A549 (cell line): ENCODE data around the gene UBE2S. TPM values are rescaled to one million over a fixed set of nuclear protein-coding genes. Genes with fewer than 3 reads are reported as not detected.

Experiments
- ATAC-seq, 2 experiments: fragments of 200-7000 bp in 1 of 2; fragments of >200 bp in 1 of 2; cut with Nextera tagmentation in 1 of 2; cut with Tn5 transposase in 1 of 2; 3 replicates each; pipeline versions ENCODE4 v1.8.0 to v1.9.1; 2018 to 2020; ENCODE audit warnings: mild to moderate bottlenecking in 1 of 2, moderate library complexity in 1 of 2
- CTCF ChIA-PET: fragments of 300-600 bp; sonication (Branson Sonifier 250); formaldehyde crosslinking; extraction: SDS; loops from one replicate; lab custom pipeline; 2021; ENCODE audit warnings: antibody characterized with exemption, inconsistent platforms; lab: Yijun Ruan, JAX
- POLR2A ChIA-PET: fragments of 350-600 bp; formaldehyde crosslinking; extraction: SDS; loops from one replicate; lab custom pipeline; 2021; ENCODE audit warnings: antibody characterized with exemption, inconsistent platforms; lab: Yijun Ruan, JAX
- DNase-seq, 2 experiments: peaks; one replicate each; pipeline versions ENCODE4 v3.0.0 to v3.0.0-alpha.2; 2011 to 2016; ENCODE audit warnings: low read depth in 1 of 2, low spot score in 1 of 2
- FAIRE-seq: peaks from 2 replicates; lab custom pipeline; 2011; peaks lifted over from hg19 to GRCh38; lab: Jason Lieb, UNC
- H3K27ac ChIP-seq, 2 experiments: fragments of >200 bp; sonication (Bioruptor Twin); formaldehyde crosslinking; 3 replicates each; pipeline ENCODE4 v1.5.1; 2016 to 2017
- H3K4me1 ChIP-seq: fragments of >200 bp; sonication (Bioruptor Twin); formaldehyde crosslinking; 3 replicates; pipeline ENCODE4 v1.6.1; 2016
- H3K4me2 ChIP-seq: fragments of >200 bp; sonication (Bioruptor Twin); formaldehyde crosslinking; 3 replicates; pipeline ENCODE4 v1.6.1; 2016
- H3K4me3 ChIP-seq: fragments of >200 bp; sonication (Bioruptor Twin); formaldehyde crosslinking; 3 replicates; pipeline ENCODE4 v1.5.1; 2016
- H3K9me3 ChIP-seq: fragments of >200 bp; sonication (Bioruptor Twin); formaldehyde crosslinking; 3 replicates; pipeline ENCODE4 v1.6.1; 2016
- CEBPB ChIP-seq, 2 experiments: fragments of >200 bp in 1 of 2; sonication (Bioruptor Twin) in 1 of 2; formaldehyde crosslinking in 1 of 2; IDR thresholded peaks; 2 replicates each; pipeline ENCODE4 v1.6.1; 2012 to 2016
- CHD4 ChIP-seq: fragments of 200-600 bp; sonication (generic); IDR thresholded peaks from 2 replicates; pipeline ENCODE4 v1.6.1; 2016; ENCODE audit warnings: antibody characterized with exemption, mild to moderate bottlenecking, borderline replicate concordance
- FOSB ChIP-seq: fragments of 250-450 bp; sonication (Bioruptor Pico); IDR thresholded peaks from 2 replicates; pipeline ENCODE4 v1.5.0; 2020; ENCODE audit warnings: mild to moderate bottlenecking, moderate library complexity
- GATA3 ChIP-seq: IDR thresholded peaks from 2 replicates; pipeline ENCODE4 v1.6.1; 2012; ENCODE audit warnings: borderline replicate concordance
- HEYL ChIP-seq: fragments of 250-450 bp; sonication (Bioruptor Pico); IDR thresholded peaks from 2 replicates; pipeline ENCODE4 v1.8.0; 2021; ENCODE audit warnings: mild to moderate bottlenecking, moderate library complexity
- HOXB13 ChIP-seq: fragments of 250-450 bp; sonication (Bioruptor Pico); IDR thresholded peaks from 2 replicates; pipeline ENCODE4 v1.5.0; 2020; ENCODE audit warnings: low read depth, mild to moderate bottlenecking, moderate library complexity
- JUN ChIP-seq, 2 experiments: fragments of >200 bp; sonication (Bioruptor Twin); formaldehyde crosslinking; IDR thresholded peaks; 2 replicates in 1 of 2; 3 replicates in 1 of 2; pipeline ENCODE4 v1.6.1; 2016 to 2017
- KDM5A ChIP-seq: fragments of 200-600 bp; sonication (generic); IDR thresholded peaks from 2 replicates; pipeline ENCODE4 v1.6.1; 2016; ENCODE audit warnings: antibody characterized with exemption, mild to moderate bottlenecking
- MYC ChIP-seq: IDR thresholded peaks from 2 replicates; pipeline ENCODE4 v1.6.1; 2012; ENCODE audit warnings: mild to moderate bottlenecking, inconsistent platforms, low read length, improper control_type of control experiment, borderline replicate concordance
- NR3C1 ChIP-seq: fragments of >200 bp; sonication (Bioruptor Twin); formaldehyde crosslinking; IDR thresholded peaks from 3 replicates; pipeline ENCODE4 v1.6.1; 2017
- PHF8 ChIP-seq: fragments of 200-600 bp; sonication (generic); IDR thresholded peaks from 2 replicates; pipeline ENCODE4 v1.6.1; 2016; ENCODE audit warnings: low read depth, mild to moderate bottlenecking, antibody characterized with exemption, moderate library complexity, borderline replicate concordance
- POLR2A ChIP-seq: IDR thresholded peaks from 2 replicates; pipeline ENCODE4 v1.6.1; 2012; ENCODE audit warnings: mild to moderate bottlenecking, low read length
- RARB ChIP-seq: fragments of 250-450 bp; sonication (Bioruptor Pico); IDR thresholded peaks from 2 replicates; pipeline ENCODE4 v1.8.0; 2021; ENCODE audit warnings: mild to moderate bottlenecking, moderate library complexity
- TFCP2L1 ChIP-seq: fragments of 250-450 bp; sonication (Bioruptor Pico); IDR thresholded peaks from 2 replicates; pipeline ENCODE4 v1.5.0; 2021; ENCODE audit warnings: mild to moderate bottlenecking
- WGBS: methylation state at CpG from one replicate; pipeline ENCODE4 v1.1.6; 2017; ENCODE audit errors: missing lambda C conversion rate; 5-methylcytosine and 5-hydroxymethylcytosine counted together
- polyA plus RNA-seq, 4 experiments: library from polyadenylated mRNA; depleted of rRNA in 3 of 4; stranded (reverse); fragments of >200 nt; fragmentation: RNase III in 1 of 4; extraction: RNeasy Plus Mini Kit Qiagen cat#74134 plus additional on column Dnase treatment in 1 of 4; gene quantifications; 2 replicates in 3 of 4; 3 replicates in 1 of 4; pipeline ENCODE4 v1.2.3, GENCODE V29; 2011 to 2017
- TF ChIP-seq, protein P1 (sequence below): fragments of 450-650 bp; IDR thresholded peaks from 2 replicates; pipeline ENCODE4 v1.6.1; 2014; ENCODE audit warnings: antibody characterized with exemption
- TF ChIP-seq, protein P2 (sequence below): IDR thresholded peaks from 2 replicates; pipeline ENCODE4 v1.6.1; 2012
- TF ChIP-seq, protein P3 (sequence below): fragments of >200 bp; sonication (Bioruptor Twin); formaldehyde crosslinking; IDR thresholded peaks from 3 replicates; pipeline ENCODE4 v1.6.1; 2016
- TF ChIP-seq, protein P4 (sequence below): IDR thresholded peaks from 2 replicates; pipeline ENCODE4 v1.6.1; 2012
- TF ChIP-seq, protein P5 (sequence below): fragments of >200 bp; sonication (Bioruptor Twin); formaldehyde crosslinking; IDR thresholded peaks from 2 replicates; pipeline ENCODE4 v1.6.1; 2016

The UBE2S gene
- polyA plus RNA-seq, 2 of the 4 experiments (the other 2 are of a cell fraction) = 139 to 295 TPM

DNA sequence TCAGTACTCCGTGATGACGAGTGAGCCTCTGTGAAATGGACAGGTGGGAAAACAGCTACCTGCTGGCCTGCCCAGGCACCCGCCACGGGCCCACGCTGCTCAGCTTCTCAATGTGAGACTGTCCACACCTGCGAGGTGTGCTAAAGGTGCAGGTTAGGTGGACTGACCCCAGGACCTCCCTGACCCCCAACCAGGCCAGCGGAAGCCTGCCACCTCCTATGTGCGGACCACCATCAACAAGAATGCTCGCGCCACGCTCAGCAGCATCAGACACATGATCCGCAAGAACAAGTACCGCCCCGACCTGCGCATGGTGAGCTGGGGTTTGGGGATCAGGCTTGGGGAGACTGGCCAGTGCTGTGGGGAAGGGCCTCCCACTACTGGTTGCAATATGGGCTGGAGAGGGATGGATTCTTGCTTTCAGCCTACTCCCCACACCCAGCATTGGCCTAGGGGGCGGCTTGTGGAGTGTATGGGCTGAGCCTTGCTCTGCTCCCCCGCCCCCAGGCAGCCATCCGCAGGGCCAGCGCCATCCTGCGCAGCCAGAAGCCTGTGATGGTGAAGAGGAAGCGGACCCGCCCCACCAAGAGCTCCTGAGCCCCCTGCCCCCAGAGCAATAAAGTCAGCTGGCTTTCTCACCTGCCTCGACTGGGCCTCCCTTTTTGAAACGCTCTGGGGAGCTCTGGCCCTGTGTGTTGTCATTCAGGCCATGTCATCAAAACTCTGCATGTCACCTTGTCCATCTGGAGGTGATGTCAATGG is 19.7 kb downstream of the UBE2S start:
- no peak for FAIRE-seq
- TF ChIP-seq, protein P1, sequence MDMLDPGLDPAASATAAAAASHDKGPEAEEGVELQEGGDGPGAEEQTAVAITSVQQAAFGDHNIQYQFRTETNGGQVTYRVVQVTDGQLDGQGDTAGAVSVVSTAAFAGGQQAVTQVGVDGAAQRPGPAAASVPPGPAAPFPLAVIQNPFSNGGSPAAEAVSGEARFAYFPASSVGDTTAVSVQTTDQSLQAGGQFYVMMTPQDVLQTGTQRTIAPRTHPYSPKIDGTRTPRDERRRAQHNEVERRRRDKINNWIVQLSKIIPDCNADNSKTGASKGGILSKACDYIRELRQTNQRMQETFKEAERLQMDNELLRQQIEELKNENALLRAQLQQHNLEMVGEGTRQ = no peak
- TF ChIP-seq JUN (IDR thresholded peaks at IDR 0.05) (peak in 1 of 2 experiments; percentile 46; a peak in 1 of 5 replicates), FOSB (CRISPR knock-in tag) (no peak), CEBPB (IDR thresholded peaks at IDR 0.05) (no peak)
- TF ChIP-seq, all 56 proteins: peak for 1
- peak overlapping the region; percentile 89 for H3K4me3 ChIP-seq
- ATAC-seq (no peak), DNase-seq (no peak)
- peaks cover 64% of the 10 kb centered on the region for H3K4me1 ChIP-seq
- ChIA-PET POLR2A (interaction anchor here (0.9 to 6.5 kb wide), 5 partner anchors 16 to 108 kb away, joined by 3 to 55 read pairs (median 4); partner anchors contain the start of genes HSPBP1, KMT5C and UBE2S), CTCF (interaction anchor here (0.7 to 7.0 kb wide), 12 partner anchors 9 to 247 kb away, joined by 3 to 38 read pairs (median 4); partner anchors contain the start of genes DNAAF3 and KMT5C)
- peak overlapping the region; percentile 90 for H3K4me2 ChIP-seq
- no peaks in the 10 kb centered on the region for H3K9me3 ChIP-seq
- peak overlapping the region; percentile 91 to 99 for H3K27ac ChIP-seq
- 79% methylated on average over 16 of the region's 24 CpGs for WGBS

DNA sequence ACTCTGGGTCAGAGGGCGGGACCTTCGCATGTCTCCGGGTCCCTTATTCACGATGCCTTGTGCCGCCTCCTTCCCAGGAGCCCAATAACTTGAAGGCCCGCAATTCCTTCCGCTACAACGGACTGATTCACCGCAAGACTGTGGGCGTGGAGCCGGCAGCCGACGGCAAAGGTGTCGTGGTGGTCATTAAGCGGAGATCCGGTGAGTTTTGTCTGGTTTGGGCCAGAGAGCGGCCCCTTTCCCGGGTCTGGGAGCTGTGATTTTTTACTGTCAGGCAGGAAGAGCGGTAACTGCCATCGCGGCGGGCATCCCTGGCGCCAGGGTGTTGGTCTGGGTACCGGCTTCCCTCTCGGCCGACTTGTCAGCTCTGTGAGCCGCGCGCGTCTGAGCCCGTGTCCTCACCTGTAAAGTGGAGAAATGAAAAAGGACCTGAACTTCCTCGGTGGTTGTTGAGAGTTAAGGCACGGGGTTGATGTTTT is 21.1 kb downstream of the UBE2S start:
- ChIA-PET POLR2A (interaction anchor here (1.3 to 6.5 kb wide), 3 partner anchors 14 to 48 kb away, joined by 4 to 55 read pairs (median 47); partner anchors contain the start of genes KMT5C and UBE2S), CTCF (interaction anchor here (0.5 to 7.0 kb wide), 7 partner anchors 12 to 230 kb away, joined by 3 to 38 read pairs (median 4); partner anchors contain the start of gene KMT5C)
- ATAC-seq = no peak

DNA sequence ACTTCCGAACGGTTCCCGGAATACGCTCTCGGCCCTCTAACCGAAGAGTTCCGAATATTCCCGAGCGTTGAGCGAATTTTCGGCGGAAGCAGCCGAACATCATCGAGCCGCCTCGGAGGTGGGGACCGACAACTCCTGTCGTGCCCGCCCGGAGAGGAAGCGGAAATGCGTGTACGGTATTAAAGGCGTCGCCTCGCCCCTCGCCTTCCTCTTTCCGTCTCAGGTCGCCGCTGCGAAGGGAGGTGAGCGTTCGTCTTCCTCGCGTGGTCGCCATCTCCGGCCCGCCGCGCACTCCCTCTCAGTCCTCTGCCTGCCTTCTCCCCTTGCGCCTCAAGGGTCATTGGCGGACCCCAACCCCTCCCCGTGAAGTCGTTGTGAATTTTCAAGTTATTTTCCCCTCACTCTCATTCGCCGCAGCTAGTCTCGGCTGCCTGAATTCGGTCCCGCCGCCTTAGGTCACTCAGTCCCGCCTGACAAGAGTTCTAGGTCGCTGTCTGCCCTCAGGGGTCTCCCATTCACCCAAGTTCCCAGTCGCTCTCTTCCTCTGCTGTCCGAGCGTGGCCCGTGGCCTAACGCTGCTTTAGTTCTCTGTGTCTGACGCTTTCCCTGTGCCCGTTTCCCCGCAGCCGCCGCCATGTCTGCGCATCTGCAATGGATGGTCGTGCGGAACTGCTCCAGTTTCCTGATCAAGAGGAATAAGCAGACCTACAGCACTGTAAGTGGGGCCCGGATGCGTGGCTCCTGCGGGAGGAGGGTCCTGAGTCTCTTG is 21.7 kb downstream of the UBE2S start, which contains the start of gene RPL28:
RPL28 (plus strand) TSS at position 209 of the 769 bp plus-strand sequence; CDS start at position 635, 426 bp downstream.
- FAIRE-seq (peak; percentile 91), ATAC-seq (peak; percentile 54 to 77), DNase-seq (peak; percentile 92 to 99)
- peak within 1 kb of the TSS; percentile 91 to 99 for H3K27ac ChIP-seq
- 1% methylated on average over 68 of the region's 68 CpGs for WGBS
- ChIA-PET POLR2A (interaction anchor here (4.5 to 6.5 kb wide), 2 partner anchors 22 to 47 kb away, joined by 47 to 55 read pairs; partner anchors contain the start of genes KMT5C and UBE2S), CTCF (interaction anchor here (1.6 to 7.0 kb wide), 2 partner anchors 14 to 84 kb away, joined by 8 to 38 read pairs; no protein-coding TSS in a partner anchor)
- H3K4me3 ChIP-seq = peak within 1 kb of the TSS; percentile 89
- peak within 1 kb of the TSS; percentile 92 for H3K4me2 ChIP-seq
- H3K4me1 ChIP-seq = peaks cover 50% of the 10 kb centered on the region
- TF ChIP-seq GATA3 (0 out of 2 replicates have a peak, but pooled peaks have one; percentile 8), TFCP2L1 (CRISPR knock-in tag) (no peak), NR3C1 (no peak), CHD4 (no peak), PHF8 (peak; percentile 85), MYC (peak; percentile 71; the same call in 1 of the 2 replicates), RARB (no peak), HOXB13 (CRISPR knock-in tag) (no peak), JUN (IDR thresholded peaks at IDR 0.05) (peak; percentile 99), POLR2A (peak; percentile 100)
- TF ChIP-seq, protein P2, sequence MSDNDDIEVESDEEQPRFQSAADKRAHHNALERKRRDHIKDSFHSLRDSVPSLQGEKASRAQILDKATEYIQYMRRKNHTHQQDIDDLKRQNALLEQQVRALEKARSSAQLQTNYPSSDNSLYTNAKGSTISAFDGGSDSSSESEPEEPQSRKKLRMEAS = peak; percentile 82; the same call in 1 of the 2 replicates
- TF ChIP-seq, protein P3, sequence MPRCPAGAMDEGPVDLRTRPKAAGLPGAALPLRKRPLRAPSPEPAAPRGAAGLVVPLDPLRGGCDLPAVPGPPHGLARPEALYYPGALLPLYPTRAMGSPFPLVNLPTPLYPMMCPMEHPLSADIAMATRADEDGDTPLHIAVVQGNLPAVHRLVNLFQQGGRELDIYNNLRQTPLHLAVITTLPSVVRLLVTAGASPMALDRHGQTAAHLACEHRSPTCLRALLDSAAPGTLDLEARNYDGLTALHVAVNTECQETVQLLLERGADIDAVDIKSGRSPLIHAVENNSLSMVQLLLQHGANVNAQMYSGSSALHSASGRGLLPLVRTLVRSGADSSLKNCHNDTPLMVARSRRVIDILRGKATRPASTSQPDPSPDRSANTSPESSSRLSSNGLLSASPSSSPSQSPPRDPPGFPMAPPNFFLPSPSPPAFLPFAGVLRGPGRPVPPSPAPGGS = peak; percentile 99
- TF ChIP-seq, protein P4, sequence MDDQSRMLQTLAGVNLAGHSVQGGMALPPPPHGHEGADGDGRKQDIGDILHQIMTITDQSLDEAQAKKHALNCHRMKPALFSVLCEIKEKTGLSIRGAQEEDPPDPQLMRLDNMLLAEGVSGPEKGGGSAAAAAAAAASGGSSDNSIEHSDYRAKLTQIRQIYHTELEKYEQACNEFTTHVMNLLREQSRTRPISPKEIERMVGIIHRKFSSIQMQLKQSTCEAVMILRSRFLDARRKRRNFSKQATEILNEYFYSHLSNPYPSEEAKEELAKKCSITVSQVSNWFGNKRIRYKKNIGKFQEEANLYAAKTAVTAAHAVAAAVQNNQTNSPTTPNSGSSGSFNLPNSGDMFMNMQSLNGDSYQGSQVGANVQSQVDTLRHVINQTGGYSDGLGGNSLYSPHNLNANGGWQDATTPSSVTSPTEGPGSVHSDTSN = peak; percentile 77
- TF ChIP-seq, protein P5, sequence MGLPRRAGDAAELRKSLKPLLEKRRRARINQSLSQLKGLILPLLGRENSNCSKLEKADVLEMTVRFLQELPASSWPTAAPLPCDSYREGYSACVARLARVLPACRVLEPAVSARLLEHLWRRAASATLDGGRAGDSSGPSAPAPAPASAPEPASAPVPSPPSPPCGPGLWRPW = no peak
- peaks cover 6% of the 10 kb centered on the region; the same call in 2 of the 3 replicates for H3K9me3 ChIP-seq

More for the DNA sequence above, 21.1 kb downstream of the UBE2S start:
- peak overlapping the region; percentile 91 to 99 for H3K27ac ChIP-seq
- 1% methylated on average over 33 of the region's 33 CpGs for WGBS
- H3K4me2 ChIP-seq = peak overlapping the region; percentile 90
- 0 out of 2 replicates have a peak, but pooled peaks have one; percentile 18 for TF ChIP-seq KDM5A
- no peak for TF ChIP-seq HEYL (CRISPR knock-in tag)
- H3K4me1 ChIP-seq = peaks cover 54% of the 10 kb centered on the region
- no peak for DNase-seq
- H3K9me3 ChIP-seq = peaks cover 6% of the 10 kb centered on the region; the same call in 2 of the 3 replicates
- peak overlapping the region; percentile 89 for H3K4me3 ChIP-seq
- no peak for FAIRE-seq
